ENCODE data around the gene PCBP3. TPM values are rescaled to one million over a fixed set of nuclear protein-coding genes. Genes with fewer than 3 reads are reported as not detected.
A peak's percentile ranks its signal among the peaks of the same experiment; 100 is the strongest.

Gene PCBP3
- total RNA-seq, 6 experiments from 2014 or later, result 0.37 to 1.5 (median 0.69) TPM

GRCh38 chr21:45910155-45910547 lies 266.6 kb downstream of the PCBP3 start:
- WGBS (ENCODE audit: insufficient coverage, low coverage, low lambda C conversion rate, missing lambda C conversion rate), result 45% methylated on average over 4 of the region's 5 CpGs
- no peaks in the 10 kb centered on the region for H3K4me1 ChIP-seq
- intact Hi-C loops (cut with DNase I), result no loop called here
- H3K36me3 ChIP-seq, result no peaks in the 10 kb centered on the region
- no peaks in the 10 kb centered on the region for H3K9me3 ChIP-seq
- TF ChIP-seq CTCF (IDR thresholded peaks at IDR 0.05), result no peak
- no peak for TF ChIP-seq POLR2A (IDR thresholded peaks at IDR 0.05)
- DNase-seq, result peak in 2 of 3 donors; percentile 1 to 30
- no peak overlapping the region for H3K4me3 ChIP-seq
- H3K27me3 ChIP-seq, result no peaks in the 10 kb centered on the region
- no peak overlapping the region for H3K27ac ChIP-seq
- ATAC-seq, result no peak

GRCh38 chr21:45910548-45911221 lies 267.2 kb downstream of the PCBP3 start:
- no peak overlapping the region for H3K4me3 ChIP-seq
- no peak for TF ChIP-seq POLR2A (IDR thresholded peaks at IDR 0.05)
- no peak for TF ChIP-seq CTCF (IDR thresholded peaks at IDR 0.05)
- H3K9me3 ChIP-seq, result no peaks in the 10 kb centered on the region
- ATAC-seq (no peak), DNase-seq (peak in 2 of 3 donors; percentile 14 to 45)
- no peak overlapping the region for H3K27ac ChIP-seq
- no peaks in the 10 kb centered on the region for H3K36me3 ChIP-seq
- WGBS (ENCODE audit: insufficient coverage, low coverage, low lambda C conversion rate, missing lambda C conversion rate), result 59% methylated on average over 5 of the region's 28 CpGs
- intact Hi-C loops (cut with DNase I), result no loop called here
- no peaks in the 10 kb centered on the region for H3K27me3 ChIP-seq
- no peaks in the 10 kb centered on the region for H3K4me1 ChIP-seq

GRCh38 chr21:45911806-45912325 lies 268.3 kb downstream of the PCBP3 start:
- WGBS (ENCODE audit: insufficient coverage, low coverage, low lambda C conversion rate, missing lambda C conversion rate), result 75% methylated on average over 1 of the region's 15 CpGs
- ATAC-seq (peak in 1 of 4 donors; percentile 7), DNase-seq (peak in 2 of 3 donors; percentile 15 to 53)
- H3K4me1 ChIP-seq, result no peaks in the 10 kb centered on the region
- TF ChIP-seq POLR2A (IDR thresholded peaks at IDR 0.05) (no peak), CTCF (IDR thresholded peaks at IDR 0.05) (no peak)
- intact Hi-C loops (cut with DNase I), result no loop called here
- no peaks in the 10 kb centered on the region for H3K9me3 ChIP-seq
- H3K4me3 ChIP-seq, result no peak overlapping the region
- H3K27ac ChIP-seq, result no peak overlapping the region
- no peaks in the 10 kb centered on the region for H3K36me3 ChIP-seq
- no peaks in the 10 kb centered on the region for H3K27me3 ChIP-seq

- Histone ChIP-seq H3K27me3 (no peaks in the 10 kb centered on the region), H3K36me3 (no peaks in the 10 kb centered on the region), H3K9me3 (no peaks in the 10 kb centered on the region), H3K27ac (no peak overlapping the region), H3K4me3 (no peak overlapping the region), H3K4me1 (no peaks in the 10 kb centered on the region)
- no peak for TF ChIP-seq POLR2A (IDR thresholded peaks at IDR 0.05)
- ATAC-seq (no peak), DNase-seq (peak in 2 of 3 donors; percentile 16 to 34)
- intact Hi-C loops (cut with DNase I), result no loop called here
- 67% methylated on average over 4 of the region's 16 CpGs for WGBS (ENCODE audit: insufficient coverage, low coverage, low lambda C conversion rate, missing lambda C conversion rate)
Observed at GRCh38 chr21:45912611-45913417, 269.3 kb downstream of the PCBP3 start.

GRCh38 chr21:45913418-45913765 lies 269.9 kb downstream of the PCBP3 start:
- WGBS (ENCODE audit: insufficient coverage, low coverage, low lambda C conversion rate, missing lambda C conversion rate), result no CpG with 5 or more reads among the region's 10 CpGs
- TF ChIP-seq CTCF (IDR thresholded peaks at IDR 0.05) (no peak), POLR2A (IDR thresholded peaks at IDR 0.05) (no peak)
- Histone ChIP-seq H3K36me3 (no peaks in the 10 kb centered on the region), H3K9me3 (no peaks in the 10 kb centered on the region), H3K27ac (no peak overlapping the region), H3K27me3 (no peaks in the 10 kb centered on the region), H3K4me3 (no peak overlapping the region), H3K4me1 (no peaks in the 10 kb centered on the region)
- DNase-seq (peak in 2 of 3 donors; percentile 14 to 35), ATAC-seq (no peak)
- intact Hi-C loops (cut with DNase I), result no loop called here

Data from right lobe of liver (tissue), 6 donors.